Esophagus muscularis mucosa (tissue), 3 donors: ENCODE measurements around the gene SERINC5.

Experiments
- CTCF ChIP-seq, 3 experiments: fragments of 200-600 bp in 2 of 3; fragments of 450-650 bp in 1 of 3; sonication (generic) in 2 of 3; IDR thresholded peaks; one replicate each; pipeline ENCODE4 v1.5.1; 2017 to 2019; ENCODE audit warnings: antibody characterized with exemption in 3 of 3, mild to moderate bottlenecking in 2 of 3, moderate library complexity in 1 of 3
- POLR2A ChIP-seq: fragments of 450-650 bp; IDR thresholded peaks from one replicate; pipeline ENCODE4 v1.6.1; 2017; ENCODE audit warnings: antibody characterized with exemption, moderate library complexity, mild to moderate bottlenecking, low read depth

- TF ChIP-seq CTCF (IDR thresholded peaks at IDR 0.05) (no peak), POLR2A (no peak)
These were observed 46.8 kb upstream of the SERINC5 start for GRCh38 chr5:80302636-80303035.
